ENCODE results near the gene PDE3B. TPM values are rescaled to one million over a fixed set of nuclear protein-coding genes. Genes with fewer than 3 reads are reported as not detected.
A peak's percentile ranks its signal among the peaks of the same experiment; 100 is the strongest.

PDE3B gene
- total and polyA plus RNA-seq, 2 of the 8 experiments (the other 6 are each of a cell fraction or from before 2014, with no cell fraction given), result 2.7 to 10.9 TPM

GRCh38 chr11:14623036-14623435, 20.6 kb upstream of the PDE3B start:
- ChIA-PET CTCF (ENCODE audit: partially characterized antibody) (interaction anchor here (0.6 to 8.2 kb wide), 29 partner anchors 9 to 474 kb away, joined by 3 to 138 read pairs (median 4); partner anchors contain the start of genes CYP2R1 and PDE3B), POLR2A (ENCODE audit: partially characterized antibody) (interaction anchor here (1.8 kb wide), 1 partner anchor 21 kb away, joined by 9 read pairs; the partner anchor contains the start of gene PDE3B)
- H2BK12ac ChIP-seq (ENCODE audit: low read depth, low read length), result no peak overlapping the region
- no peaks in the 10 kb centered on the region for H3K23me2 ChIP-seq (ENCODE audit: low read depth, low read length)
- H2BK15ac ChIP-seq (ENCODE audit: low read length), result no peak overlapping the region
- no peak overlapping the region for H3K27ac ChIP-seq (ENCODE audit: low read depth, low read length)
- H3K27me3 ChIP-seq (replicated peaks in 1 of 4; ENCODE audit: control insufficient read depth in 3 of 4, extremely low read depth in 1 of 4, insufficient read depth in 3 of 4, low read length in 3 of 4), result peaks cover 0 to 1% (median 0%) of the 10 kb centered on the region in 4 experiments; a peak in 1 of 7 replicates
- H3K79me2 ChIP-seq (ENCODE audit: control insufficient read depth in 1 of 2, insufficient read depth in 2 of 2, low read length in 2 of 2), result no peaks in the 10 kb centered on the region
- WGBS, 2 experiments (ENCODE audit: extremely low coverage in 1 of 2, insufficient coverage in 1 of 2, insufficient read length in 1 of 2, insufficient replicate concordance in 2 of 2, low coverage in 1 of 2, low lambda C conversion rate in 2 of 2, missing lambda C conversion rate in 1 of 2), result 86% methylated on average over 3 of the region's 3 CpGs; no CpG with 5 or more reads in 1 of the 2 experiments
- no peak overlapping the region for H3K18ac ChIP-seq (ENCODE audit: extremely low read depth, low read length)
- no peaks in the 10 kb centered on the region for H4K20me1 ChIP-seq (replicated peaks in 1 of 2; ENCODE audit: control insufficient read depth in 1 of 2, insufficient read depth in 2 of 2, low read length in 2 of 2)
- H3K56ac ChIP-seq (replicated peaks; ENCODE audit: insufficient read length, low read depth, low read length), result no peak overlapping the region
- no peak overlapping the region for H4K8ac ChIP-seq (ENCODE audit: extremely low read depth, insufficient read depth, low read length)
- H3K4me3 ChIP-seq (ENCODE audit: extremely low read depth in 1 of 4, insufficient read depth in 2 of 4, low read depth in 3 of 4, low read length in 4 of 4), result no peak overlapping the region
- H4K91ac ChIP-seq (replicated peaks; ENCODE audit: insufficient read length, low read length), result no peak overlapping the region
- no peak overlapping the region for H2BK20ac ChIP-seq (ENCODE audit: low read length)
- no peaks in the 10 kb centered on the region for H3K79me1 ChIP-seq (ENCODE audit: low read depth, low read length)
- H3K36me3 ChIP-seq (ENCODE audit: control insufficient read depth in 2 of 4, insufficient read depth in 4 of 4, low read length in 3 of 4), result no peaks in the 10 kb centered on the region
- H3K9ac ChIP-seq (replicated peaks in 1 of 4; ENCODE audit: extremely low read depth in 1 of 4, low read depth in 3 of 4, low read length in 3 of 4), result no peak overlapping the region
- no peak overlapping the region for H3K4ac ChIP-seq (replicated peaks; ENCODE audit: insufficient read length, low read depth, low read length)
- no peak overlapping the region for H2AK5ac ChIP-seq (ENCODE audit: low read depth, low read length)
- FAIRE-seq (peak; percentile 77), DNase-seq (ENCODE audit: low read depth in 1 of 2, low spot score in 2 of 2) (no peak)
- no peak overlapping the region for H2BK5ac ChIP-seq (ENCODE audit: low read depth, low read length)
- no peak overlapping the region for H4K5ac ChIP-seq (ENCODE audit: insufficient read length, low read depth, low read length)
- H3K9me3 ChIP-seq (ENCODE audit: insufficient read depth in 2 of 2, low read depth in 1 of 2, low read length in 1 of 2), result no peaks in the 10 kb centered on the region
- H3K23ac ChIP-seq (ENCODE audit: insufficient read length), result no peak overlapping the region
- no peak overlapping the region for H2BK120ac ChIP-seq (replicated peaks; ENCODE audit: low read depth, low read length)
- no peak overlapping the region for H2AFZ ChIP-seq (ENCODE audit: low read length)
- no peak overlapping the region for H3K4me2 ChIP-seq (ENCODE audit: insufficient read depth in 1 of 2, low read depth in 2 of 2, low read length in 2 of 2)
- no peaks in the 10 kb centered on the region for H3K4me1 ChIP-seq (replicated peaks in 1 of 4; ENCODE audit: control insufficient read depth in 3 of 4, insufficient read depth in 4 of 4, low read length in 3 of 4)
- H3K14ac ChIP-seq (ENCODE audit: insufficient read length), result no peak overlapping the region
- no peak for TF ChIP-seq EP300 (IDR thresholded peaks at IDR 0.05; ENCODE audit: borderline replicate concordance in 1 of 2, low read depth in 2 of 2, low read length in 2 of 2)
- TF ChIP-seq HDAC6 (IDR thresholded peaks at IDR 0.05; ENCODE audit: low read depth, low read length), result no peak
- TF ChIP-seq SIN3A (conservative IDR thresholded peaks at IDR 0.05 in 1 of 2, IDR thresholded peaks at IDR 0.05 in 1 of 2; ENCODE audit: low read depth in 1 of 2, low read length in 2 of 2), result no peak
- peak; percentile 79 to 88 for TF ChIP-seq RAD21 (IDR thresholded peaks at IDR 0.05 in 1 of 2, conservative IDR thresholded peaks at IDR 0.05 in 1 of 2; ENCODE audit: low read depth in 2 of 2, low read length in 2 of 2)
- no peak for TF ChIP-seq ATF2 (IDR thresholded peaks at IDR 0.05; ENCODE audit: low read length)
- peak; percentile 6 to 69 (median 64) for TF ChIP-seq CTCF (IDR thresholded peaks at IDR 0.05; ENCODE audit: control extremely low read depth in 1 of 3, insufficient read depth in 1 of 3, low read depth in 1 of 3, low read length in 3 of 3)
- TF ChIP-seq TEAD4 (IDR thresholded peaks at IDR 0.05; ENCODE audit: low read depth, low read length), result no peak
- no peak for TF ChIP-seq GTF2F1 (IDR thresholded peaks at IDR 0.05; ENCODE audit: borderline replicate concordance, low read depth, low read length)

Measured in H1 (cell line).